ENCODE results near the gene ILDR1. TPM values are rescaled to one million over a fixed set of nuclear protein-coding genes. Genes with fewer than 3 reads are reported as not detected.

ILDR1 gene
- 2.4 TPM for polyA plus RNA-seq (2012; ENCODE audit: low read depth, missing spikeins)

GRCh38 chr3:122021811-122022401 is at the start of gene ILDR1:
TSS of gene ILDR1 (minus strand) at chr3:122022247. CDS start at chr3:122022077, 170 bp downstream.
- DNase-seq (ENCODE audit: insufficient read length, low spot score) (peak; percentile 37), FAIRE-seq (peak; percentile 57)
- TF ChIP-seq SPI1 (IDR thresholded peaks at IDR 0.05; ENCODE audit: low read depth, low read length) (no peak), TAF1 (IDR thresholded peaks at IDR 0.05; ENCODE audit: low read depth, low read length) (no peak), POU2F2 (IDR thresholded peaks at IDR 0.05; ENCODE audit: low read depth, low read length) (no peak), POLR2AphosphoS5 (IDR thresholded peaks at IDR 0.05; ENCODE audit: low read depth, low read length) (no peak)

GRCh38 chr3:122067588-122068240 is 45.7 kb upstream of the ILDR1 start:
- FAIRE-seq (peak; percentile 43), DNase-seq (ENCODE audit: insufficient read length, low spot score) (no peak)
- TF ChIP-seq POLR2AphosphoS5 (IDR thresholded peaks at IDR 0.05; ENCODE audit: low read depth, low read length) (no peak), PAX5 (IDR thresholded peaks at IDR 0.05; ENCODE audit: insufficient read depth, low read length, severe bottlenecking) (no peak), POLR2A (IDR thresholded peaks at IDR 0.05; ENCODE audit: low read depth, low read length) (no peak), TAF1 (IDR thresholded peaks at IDR 0.05; ENCODE audit: low read depth, low read length) (no peak), POU2F2 (IDR thresholded peaks at IDR 0.05; ENCODE audit: low read depth, low read length) (no peak), SPI1 (IDR thresholded peaks at IDR 0.05; ENCODE audit: low read depth, low read length) (no peak)

GRCh38 chr3:122067214-122067550 is 45.1 kb upstream of the ILDR1 start:
- no peak for TF ChIP-seq POLR2A (IDR thresholded peaks at IDR 0.05; ENCODE audit: low read depth, low read length)
- no peak for TF ChIP-seq PAX5 (IDR thresholded peaks at IDR 0.05; ENCODE audit: insufficient read depth, low read length, severe bottlenecking)
- no peak for TF ChIP-seq POU2F2 (IDR thresholded peaks at IDR 0.05; ENCODE audit: low read depth, low read length)
- no peak for TF ChIP-seq POLR2AphosphoS5 (IDR thresholded peaks at IDR 0.05; ENCODE audit: low read depth, low read length)
- TF ChIP-seq SPI1 (IDR thresholded peaks at IDR 0.05; ENCODE audit: low read depth, low read length): no peak
- TF ChIP-seq TAF1 (IDR thresholded peaks at IDR 0.05; ENCODE audit: low read depth, low read length): no peak
- DNase-seq (ENCODE audit: insufficient read length, low spot score) (no peak), FAIRE-seq (no peak)

GRCh38 chr3:122066331-122067213 is 44.5 kb upstream of the ILDR1 start:
- TF ChIP-seq POLR2AphosphoS5 (IDR thresholded peaks at IDR 0.05; ENCODE audit: low read depth, low read length): no peak
- no peak for DNase-seq (ENCODE audit: insufficient read length, low spot score)
- peak; percentile 89 for FAIRE-seq

- no peak for DNase-seq (ENCODE audit: insufficient read length, low spot score)
- FAIRE-seq: no peak
- no peak for TF ChIP-seq POU2F2 (IDR thresholded peaks at IDR 0.05; ENCODE audit: low read depth, low read length)
- no peak for TF ChIP-seq POLR2AphosphoS5 (IDR thresholded peaks at IDR 0.05; ENCODE audit: low read depth, low read length)
- no peak for TF ChIP-seq POLR2A (IDR thresholded peaks at IDR 0.05; ENCODE audit: low read depth, low read length)
- TF ChIP-seq SPI1 (IDR thresholded peaks at IDR 0.05; ENCODE audit: low read depth, low read length): no peak
Observed at GRCh38 chr3:122064326-122064725, 42.3 kb upstream of the ILDR1 start.

- peak; percentile 78 for FAIRE-seq
Observed at GRCh38 chr3:122063908-122064307, 41.9 kb upstream of the ILDR1 start.

GRCh38 chr3:122060040-122060698 is 38.1 kb upstream of the ILDR1 start:
- DNase-seq (ENCODE audit: insufficient read length, low spot score) (no peak), FAIRE-seq (no peak)
- TF ChIP-seq SPI1 (IDR thresholded peaks at IDR 0.05; ENCODE audit: low read depth, low read length): no peak
- no peak for TF ChIP-seq POU2F2 (IDR thresholded peaks at IDR 0.05; ENCODE audit: low read depth, low read length)
- TF ChIP-seq TAF1 (IDR thresholded peaks at IDR 0.05; ENCODE audit: low read depth, low read length): no peak
- no peak for TF ChIP-seq PAX5 (IDR thresholded peaks at IDR 0.05; ENCODE audit: insufficient read depth, low read length, severe bottlenecking)
- TF ChIP-seq POLR2A (IDR thresholded peaks at IDR 0.05; ENCODE audit: low read depth, low read length): no peak
- no peak for TF ChIP-seq POLR2AphosphoS5 (IDR thresholded peaks at IDR 0.05; ENCODE audit: low read depth, low read length)

More at GRCh38 chr3:122063908-122064307, 41.9 kb upstream of the ILDR1 start:
- TF ChIP-seq SPI1 (IDR thresholded peaks at IDR 0.05; ENCODE audit: low read depth, low read length): peak; percentile 80
- TF ChIP-seq POLR2A (IDR thresholded peaks at IDR 0.05; ENCODE audit: low read depth, low read length): no peak
- TF ChIP-seq POU2F2 (IDR thresholded peaks at IDR 0.05; ENCODE audit: low read depth, low read length): no peak
- no peak for DNase-seq (ENCODE audit: insufficient read length, low spot score)

GRCh38 chr3:122058294-122058693 is 36.2 kb upstream of the ILDR1 start:
- DNase-seq (ENCODE audit: insufficient read length, low spot score) (no peak), FAIRE-seq (no peak)
- TF ChIP-seq SPI1 (IDR thresholded peaks at IDR 0.05; ENCODE audit: low read depth, low read length): no peak
- TF ChIP-seq POLR2A (IDR thresholded peaks at IDR 0.05; ENCODE audit: low read depth, low read length): no peak
- no peak for TF ChIP-seq PAX5 (IDR thresholded peaks at IDR 0.05; ENCODE audit: insufficient read depth, low read length, severe bottlenecking)
- TF ChIP-seq POLR2AphosphoS5 (IDR thresholded peaks at IDR 0.05; ENCODE audit: low read depth, low read length): no peak
- TF ChIP-seq TAF1 (IDR thresholded peaks at IDR 0.05; ENCODE audit: low read depth, low read length): no peak
- no peak for TF ChIP-seq POU2F2 (IDR thresholded peaks at IDR 0.05; ENCODE audit: low read depth, low read length)

- TF ChIP-seq TAF1 (IDR thresholded peaks at IDR 0.05; ENCODE audit: low read depth, low read length): no peak
- DNase-seq (ENCODE audit: insufficient read length, low spot score): no peak
- FAIRE-seq: peak; percentile 16
Observed at GRCh38 chr3:122057671-122058070, 35.6 kb upstream of the ILDR1 start.
